Measurements from ENCODE around the gene MRPL54.
"Not testable (repeated sequence)": the region's sequence is repeated elsewhere in the genome, so short reads cannot be mapped to it uniquely, and the experiment has no call there.

MRPL54 gene

GRCh38 chr19:3814648-3815047 is 52.2 kb downstream of the MRPL54 start:
- Histone ChIP-seq H3K4me1 (ENCODE audit: control insufficient read depth, insufficient read depth, low read length, poor library complexity, severe bottlenecking) (peaks cover 13% of the 10 kb centered on the region), H3K27ac (ENCODE audit: low read depth, low read length, severe bottlenecking) (no peak overlapping the region), H3K4me3 (ENCODE audit: extremely low read depth, insufficient read depth, low read length, poor library complexity, severe bottlenecking) (no peak overlapping the region), H3K9me3 (ENCODE audit: control insufficient read depth, low read length) (no peaks in the 10 kb centered on the region), H3K36me3 (ENCODE audit: control insufficient read depth, insufficient read depth, low read length) (no peaks in the 10 kb centered on the region)
- WGBS, 2 experiments (ENCODE audit: insufficient coverage in 2 of 2) = 92 to 96% methylated on average over 2 to 4 of the region's 4 CpGs

DNA sequence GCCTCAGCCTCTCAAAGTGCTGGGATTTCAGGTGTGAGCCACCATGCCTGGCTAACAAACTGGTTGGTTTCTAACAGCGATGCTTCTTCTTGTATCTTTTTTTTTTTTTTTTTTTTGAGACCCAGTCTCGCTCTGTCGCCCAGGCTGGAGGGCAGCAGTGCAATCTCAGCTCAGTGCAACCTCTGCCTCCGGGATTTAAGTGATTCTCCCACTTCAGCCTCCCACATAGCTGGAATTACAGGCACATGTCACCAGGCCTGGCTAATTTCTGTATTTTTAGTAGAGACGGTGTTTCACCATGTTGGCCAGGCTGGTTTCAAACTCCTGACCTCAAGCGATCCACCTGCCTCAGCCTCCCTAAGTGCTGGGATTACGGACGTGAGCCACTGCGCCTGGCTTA is 53.7 kb downstream of the MRPL54 start:
- not testable (repeated sequence) for H3K9me3 ChIP-seq (ENCODE audit: control insufficient read depth, low read length); H3K36me3 ChIP-seq (ENCODE audit: control insufficient read depth, insufficient read depth, low read length); H3K27ac ChIP-seq (ENCODE audit: low read depth, low read length, severe bottlenecking); H3K4me3 ChIP-seq (ENCODE audit: extremely low read depth, insufficient read depth, low read length, poor library complexity, severe bottlenecking)
- peaks cover 13% of the 10 kb centered on the region for H3K4me1 ChIP-seq (ENCODE audit: control insufficient read depth, insufficient read depth, low read length, poor library complexity, severe bottlenecking)
- whole genome bisulfite sequencing, 2 experiments (ENCODE audit: insufficient coverage in 2 of 2) = 86 to 93% methylated on average over 6 to 9 of the region's 9 CpGs

GRCh38 chr19:3816566-3817218 is 54.2 kb downstream of the MRPL54 start:
- Histone ChIP-seq H3K4me1 (ENCODE audit: control insufficient read depth, insufficient read depth, low read length, poor library complexity, severe bottlenecking) (peaks cover 13% of the 10 kb centered on the region), H3K4me3 (ENCODE audit: extremely low read depth, insufficient read depth, low read length, poor library complexity, severe bottlenecking) (no peak overlapping the region), H3K36me3 (ENCODE audit: control insufficient read depth, insufficient read depth, low read length) (no peaks in the 10 kb centered on the region), H3K9me3 (ENCODE audit: control insufficient read depth, low read length) (no peaks in the 10 kb centered on the region), H3K27ac (ENCODE audit: low read depth, low read length, severe bottlenecking) (no peak overlapping the region)
- WGBS, 2 experiments (ENCODE audit: insufficient coverage in 2 of 2) = 91 to 93% methylated on average over 45 of the region's 45 CpGs

Measured in mesodermal cell (in vitro differentiated cells).